OCI-LY1 (cell line): ENCODE results near the gene LCOR.

Experiments
- H2AFZ ChIP-seq: fragments of 200-600 bp; sonication (generic), shearing (Covaris generic); 2 replicates; pipeline ENCODE4 v1.6.0; 2014; ENCODE audit warnings: antibody characterized with exemption, mild to moderate bottlenecking, low read length
- H3F3A ChIP-seq: fragments of 200-600 bp; sonication (generic), shearing (Covaris generic); 2 replicates; pipeline ENCODE4 v1.6.0; 2014; ENCODE audit warnings: mild to moderate bottlenecking, antibody characterized with exemption, low read length, moderate library complexity; ENCODE audit not compliant: insufficient read depth
- H3K27ac ChIP-seq: fragments of 200-600 bp; sonication (generic); 2 replicates; pipeline ENCODE4 v1.5.1; 2014; ENCODE audit warnings: low read length, mixed run types, mild to moderate bottlenecking, low read depth; ENCODE audit not compliant: poor library complexity, severe bottlenecking
- H3K27me3 ChIP-seq: fragments of 200-600 bp; sonication (generic); 2 replicates; pipeline ENCODE4 v1.6.0; 2014; ENCODE audit warnings: antibody characterized with exemption, mild to moderate bottlenecking, low read length, moderate library complexity; ENCODE audit not compliant: insufficient read depth
- H3K36me3 ChIP-seq: fragments of 200-600 bp; sonication (generic); 2 replicates; pipeline ENCODE4 v1.6.1; 2014; ENCODE audit warnings: mild to moderate bottlenecking, antibody characterized with exemption, low read length, moderate library complexity, mixed read lengths; ENCODE audit not compliant: insufficient read depth
- H3K4me1 ChIP-seq: fragments of 200-600 bp; sonication (generic); 2 replicates; pipeline ENCODE4 v1.5.1; 2014; ENCODE audit warnings: mild to moderate bottlenecking, low read length, moderate library complexity; ENCODE audit not compliant: insufficient read depth, severe bottlenecking
- H3K4me2 ChIP-seq: fragments of 200-600 bp; sonication (generic), shearing (Covaris generic); 2 replicates; pipeline ENCODE4 v1.6.1; 2014; ENCODE audit warnings: low read length
- H3K4me3 ChIP-seq: fragments of 200-600 bp; sonication (generic); 2 replicates; pipeline ENCODE4 v1.5.1; 2014; ENCODE audit warnings: low read length, low read depth, mild to moderate bottlenecking, mixed read lengths; ENCODE audit not compliant: poor library complexity, severe bottlenecking
- H3K79me2 ChIP-seq: fragments of 200-600 bp; shearing (Covaris generic); 2 replicates; pipeline ENCODE4 v1.6.1; 2016; ENCODE audit warnings: mixed run types, low read length, mixed read lengths; ENCODE audit not compliant: insufficient read depth
- H3K9ac ChIP-seq: fragments of 200-600 bp; sonication (generic), shearing (Covaris generic); 2 replicates; pipeline ENCODE4 v1.6.1; 2014; ENCODE audit warnings: mild to moderate bottlenecking, low read length, mixed read lengths
- H3K9me2 ChIP-seq: fragments of 200-600 bp; sonication (generic), shearing (Covaris generic); 2 replicates; pipeline ENCODE4 v1.6.1; 2014; ENCODE audit warnings: low read depth, mild to moderate bottlenecking, low read length, mixed read lengths
- H3K9me3 ChIP-seq: fragments of 200-600 bp; shearing (Covaris generic); 2 replicates; pipeline ENCODE4 v1.6.1; 2014; ENCODE audit warnings: low read length, mixed read lengths
- H4K20me1 ChIP-seq: fragments of 200-600 bp; sonication (generic), shearing (Covaris generic); 2 replicates; pipeline ENCODE4 v1.6.0; 2016; ENCODE audit warnings: mild to moderate bottlenecking, low read length; ENCODE audit not compliant: insufficient read depth
- EZH2 ChIP-seq: fragments of 200-600 bp; sonication (generic), shearing (Covaris generic); IDR thresholded peaks from 2 replicates; pipeline ENCODE4 v1.8.0; 2017; ENCODE audit warnings: borderline replicate concordance, mixed run types, mild to moderate bottlenecking, antibody characterized with exemption, low read length, moderate library complexity, mixed read lengths
- TF ChIP-seq, protein P1 (sequence below): fragments of 200-600 bp; sonication (generic), shearing (Covaris generic); IDR thresholded peaks from 2 replicates; pipeline ENCODE4 v1.5.1; 2017; ENCODE audit warnings: mild to moderate bottlenecking, antibody characterized with exemption, low read length, moderate library complexity, mixed read lengths

The LCOR gene

DNA sequence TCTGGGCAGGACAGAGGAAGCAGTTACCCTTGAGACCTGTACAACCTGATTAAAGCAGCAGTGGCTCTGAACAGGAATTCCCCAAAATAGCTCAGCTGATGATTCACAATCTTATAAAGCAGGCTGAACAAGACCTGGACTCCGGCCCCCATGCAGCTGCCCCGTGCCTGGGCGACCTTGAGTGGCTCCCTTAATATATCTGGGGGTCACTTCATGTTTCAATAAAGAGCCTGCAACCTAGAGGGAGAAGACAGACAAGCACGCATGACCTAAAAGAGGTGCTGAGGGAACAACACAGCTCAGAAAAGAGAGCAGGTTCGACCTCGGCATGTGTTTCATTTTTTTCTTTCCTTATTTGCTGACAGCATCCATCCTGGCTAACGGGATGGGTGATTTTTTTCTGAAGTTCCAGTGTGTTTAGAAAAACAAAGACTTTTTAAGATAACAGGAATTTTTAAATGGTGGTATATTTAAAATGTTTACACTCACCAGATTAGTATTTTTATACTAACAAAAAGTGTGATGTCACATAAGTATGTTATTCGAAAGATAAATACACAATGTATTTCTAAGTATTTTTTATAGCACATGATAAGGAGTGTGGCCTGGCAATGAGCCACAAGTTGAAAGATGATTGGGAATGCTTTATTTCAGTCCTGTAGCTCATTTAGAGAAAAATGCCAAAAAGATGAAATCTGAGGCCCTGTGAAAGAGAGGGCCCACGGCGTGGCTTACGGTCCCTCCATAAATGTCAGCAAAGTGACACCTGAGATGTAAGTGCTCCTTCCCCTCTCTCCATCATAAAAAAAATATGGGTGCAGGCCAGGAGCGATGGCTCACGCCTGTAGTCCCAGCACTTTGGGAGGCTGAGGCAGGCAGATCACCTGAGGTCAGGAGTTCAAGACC lies 192.3 kb downstream of the LCOR start:
- Histone ChIP-seq H3K9me2 (no peaks in the 10 kb centered on the region), H3K4me3 (no peak overlapping the region), H3K27me3 (no peaks in the 10 kb centered on the region), H3F3A (no peaks in the 10 kb centered on the region), H2AFZ (no peak overlapping the region), H3K36me3 (no peaks in the 10 kb centered on the region), H3K4me2 (no peak overlapping the region), H3K79me2 (no peaks in the 10 kb centered on the region), H3K9ac (no peak overlapping the region), H3K4me1 (peaks cover 20% of the 10 kb centered on the region), H4K20me1 (no peaks in the 10 kb centered on the region), H3K9me3 (no peaks in the 10 kb centered on the region), H3K27ac (peak overlapping the region; percentile 17)
- TF ChIP-seq, protein P1, sequence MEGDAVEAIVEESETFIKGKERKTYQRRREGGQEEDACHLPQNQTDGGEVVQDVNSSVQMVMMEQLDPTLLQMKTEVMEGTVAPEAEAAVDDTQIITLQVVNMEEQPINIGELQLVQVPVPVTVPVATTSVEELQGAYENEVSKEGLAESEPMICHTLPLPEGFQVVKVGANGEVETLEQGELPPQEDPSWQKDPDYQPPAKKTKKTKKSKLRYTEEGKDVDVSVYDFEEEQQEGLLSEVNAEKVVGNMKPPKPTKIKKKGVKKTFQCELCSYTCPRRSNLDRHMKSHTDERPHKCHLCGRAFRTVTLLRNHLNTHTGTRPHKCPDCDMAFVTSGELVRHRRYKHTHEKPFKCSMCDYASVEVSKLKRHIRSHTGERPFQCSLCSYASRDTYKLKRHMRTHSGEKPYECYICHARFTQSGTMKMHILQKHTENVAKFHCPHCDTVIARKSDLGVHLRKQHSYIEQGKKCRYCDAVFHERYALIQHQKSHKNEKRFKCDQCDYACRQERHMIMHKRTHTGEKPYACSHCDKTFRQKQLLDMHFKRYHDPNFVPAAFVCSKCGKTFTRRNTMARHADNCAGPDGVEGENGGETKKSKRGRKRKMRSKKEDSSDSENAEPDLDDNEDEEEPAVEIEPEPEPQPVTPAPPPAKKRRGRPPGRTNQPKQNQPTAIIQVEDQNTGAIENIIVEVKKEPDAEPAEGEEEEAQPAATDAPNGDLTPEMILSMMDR: no peak
- no peak for TF ChIP-seq EZH2

DNA sequence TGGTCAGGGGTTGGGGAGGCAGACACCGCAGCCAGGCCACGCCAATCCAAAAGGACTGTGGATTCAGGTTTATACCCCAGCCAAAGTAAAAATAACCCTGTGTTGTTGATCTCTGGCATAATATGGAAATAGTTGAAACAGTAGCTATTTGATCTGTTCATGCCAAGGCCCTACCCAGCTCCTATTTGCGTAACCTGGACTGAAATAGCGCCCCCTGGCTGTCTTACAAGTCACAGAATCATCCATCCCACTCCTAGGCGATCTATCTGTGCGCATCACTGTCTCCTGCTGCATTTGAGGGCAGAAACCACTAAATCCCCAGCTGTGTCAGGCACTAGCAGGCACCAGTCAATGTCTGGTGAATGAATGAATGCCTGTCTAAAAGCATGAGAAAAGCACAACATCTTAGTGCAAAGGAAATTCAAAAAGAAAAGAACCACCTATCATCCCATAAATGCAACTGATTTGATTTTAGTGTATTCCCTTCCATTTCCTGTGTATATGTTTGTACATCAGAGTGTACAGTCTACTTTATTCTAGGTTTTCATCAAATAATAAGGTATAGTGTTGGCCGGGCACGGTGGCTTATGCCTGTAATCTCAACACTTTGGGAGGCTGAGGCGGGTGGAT lies 193.6 kb downstream of the LCOR start:
- TF ChIP-seq, protein P1: peak; percentile 63
- no peak for TF ChIP-seq EZH2
- H3F3A ChIP-seq: no peaks in the 10 kb centered on the region
- H3K27ac ChIP-seq: no peak overlapping the region

DNA sequence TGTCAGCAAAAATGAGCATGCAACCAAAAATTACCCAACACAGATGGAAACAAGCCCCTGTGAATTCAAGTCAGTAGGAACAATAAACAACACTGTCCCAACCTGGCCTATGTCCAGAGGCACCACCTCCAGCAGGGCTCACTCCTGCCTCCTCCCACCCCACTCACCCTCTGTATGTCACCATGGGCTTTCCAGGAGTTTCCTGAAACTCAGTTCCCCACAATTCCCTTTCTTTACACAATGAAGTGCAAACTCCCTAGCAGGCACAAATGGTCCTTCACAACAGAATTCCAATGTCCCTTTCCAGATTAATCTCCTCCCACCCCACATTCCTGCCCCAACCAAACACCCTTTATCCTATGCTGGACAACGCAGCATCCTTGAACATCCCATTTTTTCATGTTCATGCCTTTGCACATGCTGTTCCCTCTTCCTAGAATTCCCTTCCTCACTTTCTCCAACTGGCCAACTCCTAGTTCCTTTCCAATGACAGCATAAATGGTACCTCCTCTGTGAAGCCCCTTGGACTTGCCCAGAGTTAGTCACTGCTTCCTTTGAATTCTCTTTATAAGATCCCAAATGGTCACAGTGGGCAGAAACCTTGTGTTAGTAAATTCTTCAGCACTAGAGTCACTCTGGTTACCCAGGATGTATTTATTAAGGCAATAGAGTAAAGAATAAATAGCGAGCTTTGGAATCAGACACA lies 196.2 kb downstream of the LCOR start:
- Histone ChIP-seq H3K9ac (no peak overlapping the region), H4K20me1 (no peaks in the 10 kb centered on the region), H3K27ac (no peak overlapping the region), H3K9me2 (no peaks in the 10 kb centered on the region), H3K27me3 (no peaks in the 10 kb centered on the region), H3K4me1 (peaks cover 12% of the 10 kb centered on the region), H3K4me2 (no peak overlapping the region), H2AFZ (no peak overlapping the region), H3K79me2 (no peaks in the 10 kb centered on the region), H3K36me3 (no peaks in the 10 kb centered on the region), H3K9me3 (no peaks in the 10 kb centered on the region), H3F3A (no peaks in the 10 kb centered on the region), H3K4me3 (no peak overlapping the region)
- TF ChIP-seq EZH2: no peak

More for the DNA sequence above, 193.6 kb downstream of the LCOR start:
- Histone ChIP-seq H4K20me1 (no peaks in the 10 kb centered on the region), H3K4me3 (no peak overlapping the region), H3K36me3 (no peaks in the 10 kb centered on the region), H3K79me2 (no peaks in the 10 kb centered on the region), H3K27me3 (no peaks in the 10 kb centered on the region), H3K9me2 (no peaks in the 10 kb centered on the region), H3K4me1 (peaks cover 20% of the 10 kb centered on the region), H2AFZ (no peak overlapping the region), H3K4me2 (no peak overlapping the region), H3K9ac (no peak overlapping the region), H3K9me3 (no peaks in the 10 kb centered on the region)
